Fibroblast of lung (primary cell): ENCODE data around the gene AK1. TPM values are rescaled to one million over a fixed set of nuclear protein-coding genes. Genes with fewer than 3 reads are reported as not detected.

ENCODE experiments used
- DNase-seq, 2 donors: peaks; one replicate each; pipeline versions ENCODE4 v3.0.0 to v3.0.0-alpha.2; 2010; ENCODE audit warnings: low read depth in 2 of 2
- H2AFZ ChIP-seq: 2 replicates; pipeline ENCODE4 v1.5.1; 2012; ENCODE audit warnings: low read length, control low read depth, inconsistent platforms
- H3K27ac ChIP-seq: 2 replicates; pipeline ENCODE4 v1.5.1; 2011; ENCODE audit warnings: low read length, control low read depth; ENCODE audit not compliant: insufficient read depth
- H3K27me3 ChIP-seq: 2 replicates; pipeline ENCODE4 v1.5.1; 2011; ENCODE audit warnings: mild to moderate bottlenecking, low read length; ENCODE audit not compliant: control insufficient read depth, insufficient read depth
- H3K36me3 ChIP-seq: 2 replicates; pipeline ENCODE4 v1.5.1; 2011; ENCODE audit warnings: low read length; ENCODE audit not compliant: control insufficient read depth, insufficient read depth
- H3K4me1 ChIP-seq: 2 replicates; pipeline ENCODE4 v1.5.1; 2011; ENCODE audit warnings: low read length; ENCODE audit not compliant: control insufficient read depth, insufficient read depth; ENCODE audit errors: extremely low read depth
- H3K4me2 ChIP-seq: 2 replicates; pipeline ENCODE4 v1.5.1; 2011; ENCODE audit warnings: low read length, control low read depth; ENCODE audit not compliant: insufficient read depth; ENCODE audit errors: extremely low read depth
- H3K4me3 ChIP-seq, 4 experiments: fragments of 200-600 bp in 1 of 4; sonication (generic) in 1 of 4; replicated peaks in 1 of 4; 2 replicates each; pipeline ENCODE4 v1.5.1; 2011 to 2016; ENCODE audit warnings: low read length in 4 of 4, low read depth in 3 of 4, mild to moderate bottlenecking in 3 of 4, control low read depth in 2 of 4, inconsistent platforms in 1 of 4, mixed read lengths in 1 of 4; ENCODE audit not compliant: insufficient read depth in 1 of 4; ENCODE audit errors: control extremely low read depth in 1 of 4
- H3K79me2 ChIP-seq: 2 replicates; pipeline ENCODE4 v1.5.1; 2012; ENCODE audit warnings: mild to moderate bottlenecking, low read length, inconsistent platforms; ENCODE audit not compliant: control insufficient read depth, insufficient read depth
- H3K9ac ChIP-seq: 2 replicates; pipeline ENCODE4 v1.5.1; 2011; ENCODE audit warnings: mild to moderate bottlenecking, low read length, control low read depth; ENCODE audit not compliant: insufficient read depth
- H3K9me3 ChIP-seq: 2 replicates; pipeline ENCODE4 v1.5.1; 2012; ENCODE audit warnings: low read depth, low read length; ENCODE audit not compliant: control insufficient read depth, insufficient read depth
- H4K20me1 ChIP-seq: 2 replicates; pipeline ENCODE4 v1.5.1; 2011; ENCODE audit warnings: low read length; ENCODE audit not compliant: control insufficient read depth, insufficient read depth; ENCODE audit errors: extremely low read depth
- CTCF ChIP-seq, 2 donors: IDR thresholded peaks in 1 of 2; conservative IDR thresholded peaks in 1 of 2; 1 replicate in 1 of 2; 2 replicates in 1 of 2; pipeline ENCODE4 v1.5.1; 2011 to 2012; ENCODE audit warnings: low read length in 2 of 2, control low read depth in 1 of 2, inconsistent platforms in 1 of 2, low read depth in 1 of 2, mild to moderate bottlenecking in 1 of 2
- EZH2 ChIP-seq: IDR thresholded peaks from 2 replicates; pipeline ENCODE4 v1.5.1; 2012; ENCODE audit warnings: low read length, control low read depth, mild to moderate bottlenecking; ENCODE audit errors: missing control alignments
- polyA plus RNA-seq, 2 donors: library from polyadenylated mRNA; depleted of rRNA in 1 of 2; stranded (reverse) in 1 of 2; unstranded in 1 of 2; fragments of >200 nt; gene quantifications; 2 replicates each; pipeline ENCODE4 v1.2.1, GENCODE V29; 2011 to 2012; ENCODE audit warnings: missing spikeins in 1 of 2
- total RNA-seq: library from RNA; depleted of rRNA; stranded (reverse); fragments of >200 nt; gene quantifications from 2 replicates; pipeline ENCODE4 v1.2.1, GENCODE V29; 2014

AK1 gene
- total and polyA plus RNA-seq, 2 donors (not counting 1 experiment from before 2014, with no cell fraction given): 47.6 to 73.1 TPM

DNA sequence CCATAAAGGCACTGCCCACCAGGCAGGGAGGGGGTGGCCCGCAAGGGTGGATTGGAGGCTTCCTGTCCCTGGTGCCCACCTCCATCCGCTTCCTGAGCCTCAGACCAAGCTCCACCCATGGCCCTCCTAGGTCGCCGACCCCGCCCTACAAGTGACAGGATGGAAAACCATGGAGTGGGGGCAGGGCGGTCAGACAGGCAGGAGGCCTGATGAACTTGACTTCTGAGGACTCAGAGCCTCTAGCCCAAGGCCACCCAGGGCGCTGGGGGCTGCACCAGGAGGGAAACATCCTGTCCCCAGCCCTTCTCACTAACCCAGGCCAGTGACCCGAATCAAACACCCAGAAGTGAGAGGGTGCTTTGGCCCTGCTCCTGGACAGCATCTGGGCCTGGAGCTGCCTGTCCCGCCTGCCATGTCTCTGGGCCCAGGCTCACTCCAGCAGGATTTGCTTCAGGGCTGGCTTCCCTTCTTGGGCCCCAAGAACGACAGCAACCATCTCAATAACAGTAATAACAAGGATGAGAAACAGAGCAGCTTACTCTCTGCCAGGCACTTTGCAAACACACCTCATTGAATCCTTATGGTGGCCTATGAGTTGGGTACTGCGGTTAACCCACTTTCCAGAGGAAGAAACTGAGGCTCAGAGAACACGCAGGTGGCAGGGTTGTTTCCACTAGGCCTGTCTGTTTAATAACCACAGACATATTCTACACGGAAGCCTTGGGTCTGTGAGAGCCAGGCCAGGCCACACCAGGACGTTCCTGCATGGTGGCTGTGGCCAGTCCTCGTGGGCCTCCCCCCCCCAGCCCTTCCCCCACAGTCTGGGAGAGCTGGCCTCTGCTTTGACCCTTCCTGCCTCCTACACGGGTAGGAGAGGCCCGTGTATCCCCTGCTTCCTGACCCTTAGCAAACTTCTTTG, 26.3 kb upstream of the AK1 start:
- H2AFZ ChIP-seq: no peak overlapping the region
- peaks cover 30% of the 10 kb centered on the region for H3K4me1 ChIP-seq

GRCh38 chr9:127899128-127899943, 21.9 kb upstream of the AK1 start, which contains the start of gene ST6GALNAC6:
TSS of gene ST6GALNAC6 (minus strand) at chr9:127899603. CDS start at chr9:127897981, 1,622 bp downstream.
- H3K36me3 ChIP-seq: peaks cover 20% of the 10 kb centered on the region

More for the DNA sequence above, 26.3 kb upstream of the AK1 start:
- Histone ChIP-seq H3K27me3 (no peaks in the 10 kb centered on the region), H3K4me3 (no peak overlapping the region), H3K36me3 (peaks cover 2% of the 10 kb centered on the region), H3K4me2 (no peak overlapping the region), H3K9me3 (no peaks in the 10 kb centered on the region), H4K20me1 (no peaks in the 10 kb centered on the region), H3K27ac (peak overlapping the region; percentile 50), H3K79me2 (peaks cover 3% of the 10 kb centered on the region), H3K9ac (no peak overlapping the region)
- DNase-seq: no peak
- no peak for TF ChIP-seq CTCF (conservative IDR thresholded peaks at IDR 0.05 in 1 of 2, IDR thresholded peaks at IDR 0.05 in 1 of 2; ENCODE audit: low read depth in 1 of 2, low read length in 2 of 2)
- TF ChIP-seq EZH2: no peak

More at GRCh38 chr9:127899128-127899943, 21.9 kb upstream of the AK1 start, which contains the start of gene ST6GALNAC6:
- Histone ChIP-seq H3K9me3 (no peaks in the 10 kb centered on the region), H3K27ac (peak within 1 kb of the TSS; percentile 98), H3K27me3 (no peaks in the 10 kb centered on the region), H3K4me2 (peak within 1 kb of the TSS; percentile 80), H3K4me3 (peak within 1 kb of the TSS; percentile 74 to 91 (median 85)), H4K20me1 (no peaks in the 10 kb centered on the region), H3K4me1 (peaks cover 30% of the 10 kb centered on the region), H3K79me2 (peaks cover 20% of the 10 kb centered on the region), H2AFZ (no peak within 1 kb of the TSS), H3K9ac (peak within 1 kb of the TSS; percentile 98)
- DNase-seq: peak; percentile 71
- TF ChIP-seq CTCF (conservative IDR thresholded peaks at IDR 0.05 in 1 of 2, IDR thresholded peaks at IDR 0.05 in 1 of 2; ENCODE audit: low read depth in 1 of 2, low read length in 2 of 2): no peak
